ENCODE data around the gene TCIRG1.

GRCh38 chr11:68096962-68097361 lies 58.1 kb downstream of the TCIRG1 start:
- TF ChIP-seq CTCF (IDR thresholded peaks at IDR 0.05; ENCODE audit: low read length), result no peak
- TF ChIP-seq EZH2 (optimal IDR thresholded peaks at IDR 0.05; ENCODE audit: low read depth, low read length), result no peak
